Measurements from ENCODE around the gene ZNF536.
"Not testable (repeated sequence)": the region's sequence is repeated elsewhere in the genome, so short reads cannot be mapped to it uniquely, and the experiment has no call there.

Gene ZNF536

DNA sequence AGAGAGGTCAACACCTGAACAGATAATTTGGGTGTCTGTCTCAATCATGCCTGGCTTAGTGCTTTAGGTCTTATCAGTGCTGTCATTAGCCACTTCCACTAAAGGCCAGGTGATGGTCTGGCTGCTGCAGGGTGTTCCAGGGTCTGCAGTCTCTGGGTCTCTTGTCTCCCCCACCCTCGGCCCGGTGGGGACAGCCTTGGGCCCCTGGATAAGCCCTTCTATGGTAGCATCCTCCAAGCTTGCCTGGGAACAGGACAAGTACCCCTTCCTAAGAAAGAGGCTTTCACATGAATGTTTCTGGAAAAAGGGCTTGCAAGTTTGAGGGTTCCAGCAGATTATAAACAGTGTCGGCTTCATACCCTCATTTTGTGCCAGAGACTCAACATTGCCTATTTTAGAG lies 29.3 kb upstream of the ZNF536 start:
- DNase-seq = no peak

DNA sequence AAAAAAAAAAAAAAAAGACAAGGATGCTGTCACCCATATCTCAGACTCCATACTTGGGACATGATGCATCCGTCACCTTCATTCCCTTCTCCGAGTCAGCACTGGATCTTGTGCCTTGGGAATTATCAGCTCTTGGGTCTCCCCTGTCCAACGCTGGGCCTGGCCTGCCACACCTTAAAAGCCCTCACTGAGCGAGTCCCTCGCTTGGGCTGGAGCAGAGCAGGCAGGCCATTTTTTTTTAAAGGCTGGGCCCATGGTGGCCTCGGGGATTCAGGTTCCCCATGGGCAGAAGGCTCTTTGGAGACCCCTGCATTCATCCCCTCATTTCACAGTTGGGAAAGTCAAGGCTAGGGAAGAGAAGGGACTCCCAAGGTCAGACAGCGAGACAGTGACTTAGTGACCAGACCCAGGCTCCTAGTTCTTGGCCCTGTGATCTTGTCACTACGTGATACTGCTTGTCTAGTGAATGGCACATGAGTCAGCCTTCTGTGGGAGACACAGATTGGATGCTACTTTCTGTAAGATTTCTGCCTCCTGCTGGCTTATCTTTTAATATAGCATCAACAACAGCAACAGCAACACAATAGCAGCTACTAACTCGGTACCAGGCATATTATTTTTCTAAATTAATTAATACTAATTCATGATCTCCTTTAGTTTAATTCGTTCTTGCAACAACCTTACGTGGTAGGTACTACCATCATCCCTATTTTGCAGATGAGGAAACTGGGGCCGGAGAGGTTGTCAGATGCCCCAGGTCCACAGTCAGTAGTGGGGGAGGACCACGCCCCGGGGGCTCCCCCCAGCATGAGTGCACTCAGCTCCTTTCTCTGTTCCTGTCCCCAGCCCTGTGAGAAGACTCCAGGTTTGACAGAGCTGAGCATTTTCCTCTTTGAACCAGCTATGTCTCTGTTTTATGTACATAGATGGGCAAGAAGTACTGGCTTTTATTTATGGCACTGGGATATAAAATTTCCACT lies 27.4 kb upstream of the ZNF536 start:
- no peak for DNase-seq

GRCh38 chr19:30345686-30346085 lies 26.5 kb upstream of the ZNF536 start:
- no peak for DNase-seq

- not testable (repeated sequence) for DNase-seq
These were observed 25.7 kb upstream of the ZNF536 start for GRCh38 chr19:30346468-30346867.

GRCh38 chr19:30349131-30349730 lies 23.0 kb upstream of the ZNF536 start:
- no peak for DNase-seq

GRCh38 chr19:30350692-30351663 lies 21.2 kb upstream of the ZNF536 start:
- DNase-seq = no peak

GRCh38 chr19:30351774-30352173 lies 20.4 kb upstream of the ZNF536 start:
- no peak for DNase-seq

DNA sequence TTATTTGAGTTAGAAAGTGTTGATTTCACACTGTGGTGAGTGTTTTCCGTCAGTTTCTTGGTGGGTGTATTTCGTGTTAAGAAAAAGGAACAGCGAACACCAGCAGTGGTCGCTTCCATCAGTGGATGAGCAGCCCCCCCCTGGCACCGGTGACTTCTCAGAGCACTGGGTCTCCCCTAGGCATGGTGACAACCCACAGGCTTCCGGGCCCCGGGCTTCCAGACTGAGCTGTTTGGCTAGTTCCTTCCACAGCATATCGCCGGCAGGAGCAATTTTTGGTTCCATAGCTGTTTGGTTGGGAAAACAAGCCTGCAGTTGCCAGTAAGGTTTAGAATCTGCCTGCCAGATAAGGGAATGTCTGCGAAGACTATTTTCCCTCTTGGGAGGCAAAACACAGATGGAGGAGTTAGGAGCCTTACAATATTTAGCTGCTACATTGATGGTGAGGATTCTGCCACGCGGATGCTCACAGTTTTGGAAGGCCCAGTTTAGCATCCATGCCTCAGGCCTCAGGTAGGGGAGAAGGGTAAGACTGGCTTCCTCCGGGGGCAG lies 18.7 kb upstream of the ZNF536 start:
- no peak for DNase-seq

GRCh38 chr19:30355586-30355985 lies 16.6 kb upstream of the ZNF536 start:
- no peak for DNase-seq

DNA sequence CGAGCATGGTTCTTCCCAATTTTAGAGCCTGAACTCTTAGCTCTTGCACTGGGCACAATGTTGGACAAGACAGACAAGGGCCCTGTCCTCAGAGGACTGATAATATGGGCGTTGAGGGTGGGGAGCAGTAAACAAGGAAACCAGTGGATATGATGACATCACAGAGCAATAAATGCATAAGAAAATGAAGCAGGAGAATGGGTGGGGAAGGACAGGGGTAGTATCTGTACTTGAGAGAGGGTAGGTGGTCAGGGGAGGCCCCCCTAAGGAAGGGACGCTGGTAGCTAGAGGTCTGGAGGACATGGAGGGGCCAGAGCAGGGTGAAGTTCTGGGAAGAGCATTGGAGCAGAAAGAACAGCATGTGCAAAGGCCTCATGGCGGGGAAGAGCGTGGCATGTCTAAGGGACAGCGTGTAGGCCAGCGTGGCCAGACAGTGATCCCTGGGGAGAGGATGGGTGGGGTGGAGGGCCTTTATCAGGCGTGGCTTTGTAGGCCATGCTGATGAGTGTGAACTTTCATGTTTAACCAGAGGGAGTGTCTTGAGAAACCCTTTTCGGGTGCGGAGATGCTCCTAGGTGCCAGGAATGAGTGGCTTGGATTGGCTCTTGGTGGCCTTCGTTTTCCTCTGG lies 15.1 kb upstream of the ZNF536 start:
- DNase-seq = no peak

- DNase-seq = no peak
These were observed 14.6 kb upstream of the ZNF536 start for GRCh38 chr19:30357580-30357954.

DNA sequence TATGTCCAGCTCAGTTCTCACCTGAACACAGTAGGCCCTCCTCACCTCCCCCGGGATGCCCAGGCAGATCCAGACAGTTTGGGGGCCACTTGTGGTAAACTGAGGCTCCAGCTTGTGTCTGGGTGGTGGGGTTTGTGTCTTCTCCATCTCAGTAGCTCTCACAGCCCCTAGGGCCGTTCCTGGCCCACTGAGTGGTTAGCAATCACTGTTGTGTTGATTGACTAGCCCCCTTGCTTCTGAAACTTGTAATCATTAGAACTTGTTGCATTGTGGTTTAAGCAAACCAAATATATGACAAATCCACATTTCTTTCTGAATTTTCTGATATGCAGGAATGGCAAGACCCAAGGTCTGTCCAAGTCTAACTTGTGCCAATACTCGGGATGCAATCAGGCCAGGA lies 13.9 kb upstream of the ZNF536 start:
- no peak for DNase-seq

GRCh38 chr19:30358821-30359580 lies 13.2 kb upstream of the ZNF536 start:
- no peak for DNase-seq

DNA sequence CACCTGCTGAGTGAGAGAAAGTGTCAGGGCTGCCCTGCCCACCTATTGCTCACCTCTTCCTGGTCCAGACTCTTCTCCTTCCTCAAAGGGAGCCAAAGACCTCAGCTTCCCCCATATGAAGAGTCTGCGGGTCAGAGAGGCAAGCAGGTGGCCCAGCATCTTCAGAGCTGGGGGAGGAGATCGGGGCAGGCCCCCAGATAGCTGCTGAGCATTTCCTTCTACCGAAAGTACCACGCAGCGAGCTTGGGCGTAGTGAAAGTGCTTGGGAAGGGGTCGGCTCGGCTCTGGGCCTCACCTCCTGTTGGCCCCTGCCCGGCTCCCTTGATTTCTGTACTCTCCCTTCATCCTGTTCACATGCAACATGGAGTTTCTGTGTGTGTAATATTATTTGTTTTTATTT lies 12.2 kb upstream of the ZNF536 start:
- DNase-seq = no peak

DNA sequence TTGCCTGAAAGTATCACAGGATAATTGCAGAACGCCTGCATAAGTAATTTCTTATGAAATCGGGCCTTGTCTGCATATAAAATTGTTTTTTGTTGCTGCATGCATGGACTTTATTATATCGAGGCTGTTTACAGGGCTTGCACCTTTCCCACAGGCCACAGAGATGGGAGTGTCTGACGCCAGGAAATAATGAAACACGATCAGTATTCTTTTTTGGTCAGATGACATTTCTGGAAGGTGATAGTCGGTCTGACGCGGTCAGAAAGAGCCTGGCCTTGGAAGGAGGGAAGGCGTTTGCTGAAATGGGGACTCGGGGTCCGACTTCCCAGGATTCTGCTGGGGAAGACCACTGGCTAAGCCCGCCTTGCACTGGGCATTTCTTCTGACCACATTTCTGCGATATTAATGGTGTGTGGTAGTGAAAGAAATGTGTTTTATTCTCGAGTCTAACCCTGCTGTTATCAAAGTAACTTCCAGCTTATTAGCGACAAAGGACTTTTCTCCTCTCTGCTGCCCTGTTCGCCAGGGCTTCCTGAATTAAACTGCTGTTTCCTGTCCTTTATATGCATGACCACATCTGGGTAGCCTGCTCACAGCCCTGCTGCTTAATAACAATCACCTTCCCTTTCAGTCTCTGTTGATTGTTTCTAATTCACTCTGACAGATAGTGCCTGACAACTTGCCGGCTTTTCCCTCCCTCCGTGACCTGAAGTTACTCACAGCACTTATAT lies 11.6 kb upstream of the ZNF536 start:
- DNase-seq = no peak

GRCh38 chr19:30361107-30361447 lies 11.1 kb upstream of the ZNF536 start:
- DNase-seq = no peak

GRCh38 chr19:30361721-30362120 lies 10.5 kb upstream of the ZNF536 start:
- no peak for DNase-seq

DNA sequence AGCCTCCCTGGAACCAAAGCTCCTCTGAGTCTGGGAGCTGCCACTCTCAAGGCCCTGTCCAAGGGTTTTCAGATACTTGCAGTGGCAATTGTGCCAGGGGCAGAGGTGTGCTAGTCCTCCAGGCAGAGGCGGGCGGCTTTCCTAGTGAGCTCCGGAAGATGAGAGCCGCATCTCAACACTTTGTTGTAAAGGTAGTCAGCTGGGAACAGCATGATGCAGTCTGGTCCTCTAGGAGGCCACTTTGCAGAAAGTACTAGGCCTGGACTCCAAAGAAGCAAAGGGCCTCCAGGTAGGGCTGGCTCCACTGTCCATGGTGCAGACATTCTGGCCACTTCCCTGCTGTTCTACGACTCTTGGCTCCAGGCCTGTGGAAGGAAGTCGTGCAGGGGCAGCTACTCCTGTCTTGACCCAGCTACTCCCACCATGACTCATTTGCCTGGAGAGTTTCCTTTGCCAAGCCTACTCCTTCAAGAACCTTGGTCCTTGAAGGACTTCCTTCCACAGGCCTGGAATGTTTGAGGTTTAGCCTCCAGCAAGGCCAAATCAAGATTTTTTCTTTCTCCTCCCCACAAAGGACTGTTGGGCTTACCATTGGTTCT lies 9.9 kb upstream of the ZNF536 start:
- DNase-seq = no peak

DNA sequence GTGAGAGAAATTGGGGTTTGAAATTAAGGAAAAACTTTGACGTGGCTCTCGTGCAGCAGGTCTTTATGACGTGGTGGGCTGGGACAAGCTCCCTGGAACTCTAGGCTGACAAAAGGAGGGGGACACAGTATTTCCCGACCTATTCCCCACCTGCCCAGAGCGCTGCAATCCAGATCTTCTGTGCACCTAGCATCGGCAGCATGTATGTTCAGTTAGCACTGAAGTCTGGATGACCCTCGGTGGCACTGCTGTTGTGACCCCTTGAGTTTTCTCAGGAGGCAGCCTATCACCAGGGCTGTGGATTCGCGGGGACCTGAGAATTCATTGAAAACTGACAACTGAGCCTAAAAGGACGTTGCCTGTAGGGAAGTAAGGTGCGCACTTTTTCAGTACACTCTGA lies 9.1 kb upstream of the ZNF536 start:
- no peak for DNase-seq
